Sigmoid colon (tissue), 4 donors: ENCODE data around the gene MYH4.

Experiments
- EP300 ChIP-seq, 4 donors: sonication (generic); formaldehyde crosslinking; IDR thresholded peaks; one replicate each; pipeline ENCODE4 v1.6.1; 2017; ENCODE audit warnings: antibody characterized with exemption in 4 of 4
- POLR2A ChIP-seq, 2 donors: fragments of 450-650 bp; IDR thresholded peaks; one replicate each; pipeline ENCODE4 v1.6.1; 2016; ENCODE audit warnings: antibody characterized with exemption in 2 of 2, mild to moderate bottlenecking in 2 of 2, moderate library complexity in 2 of 2
- POLR2AphosphoS5 ChIP-seq, 4 donors: sonication (generic); formaldehyde crosslinking; IDR thresholded peaks; one replicate each; pipeline ENCODE4 v1.6.1; 2017; ENCODE audit warnings: antibody characterized with exemption in 4 of 4
- TF ChIP-seq, protein P1 (sequence below), 4 experiments: fragments of 450-650 bp in 3 of 4; fragments of 200-600 bp in 1 of 4; IDR thresholded peaks; one replicate each; pipeline ENCODE4 v1.5.1; 2016 to 2019; ENCODE audit warnings: antibody characterized with exemption in 4 of 4, mild to moderate bottlenecking in 3 of 4, moderate library complexity in 2 of 4

DNA sequence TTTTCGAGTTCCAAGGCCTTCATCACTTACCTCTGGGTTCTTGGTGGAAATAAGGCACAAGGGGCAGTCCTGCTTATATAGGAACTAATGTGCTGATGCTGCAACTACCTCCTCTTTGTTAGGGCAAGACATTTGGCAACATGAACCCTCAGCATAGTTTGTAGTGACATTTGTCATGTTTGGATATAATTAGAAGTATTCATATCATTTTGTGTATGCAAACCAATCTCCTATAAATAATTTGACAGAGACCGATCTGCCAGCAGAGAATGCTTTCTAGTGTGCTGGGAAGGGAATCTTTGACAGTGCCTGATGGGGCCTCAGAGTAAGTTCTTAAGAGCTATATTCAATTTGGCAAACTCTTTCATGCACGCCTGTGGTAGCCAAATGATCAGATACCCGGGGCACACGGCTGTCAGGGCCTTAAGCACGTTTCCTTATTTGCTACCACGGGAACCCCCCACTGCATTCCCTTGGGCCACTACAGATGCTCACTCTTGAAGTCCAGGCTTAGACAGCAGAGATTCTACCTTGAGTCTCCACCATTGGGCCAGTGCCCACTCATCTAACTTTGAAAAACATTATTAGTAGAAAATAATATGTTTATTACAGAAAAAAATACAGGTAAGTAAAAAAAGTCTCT is 47.3 kb downstream of the MYH4 start, which contains the start of gene MYH8:
- no peak for TF ChIP-seq POLR2A (IDR thresholded peaks at IDR 0.05)
- TF ChIP-seq, protein P1, sequence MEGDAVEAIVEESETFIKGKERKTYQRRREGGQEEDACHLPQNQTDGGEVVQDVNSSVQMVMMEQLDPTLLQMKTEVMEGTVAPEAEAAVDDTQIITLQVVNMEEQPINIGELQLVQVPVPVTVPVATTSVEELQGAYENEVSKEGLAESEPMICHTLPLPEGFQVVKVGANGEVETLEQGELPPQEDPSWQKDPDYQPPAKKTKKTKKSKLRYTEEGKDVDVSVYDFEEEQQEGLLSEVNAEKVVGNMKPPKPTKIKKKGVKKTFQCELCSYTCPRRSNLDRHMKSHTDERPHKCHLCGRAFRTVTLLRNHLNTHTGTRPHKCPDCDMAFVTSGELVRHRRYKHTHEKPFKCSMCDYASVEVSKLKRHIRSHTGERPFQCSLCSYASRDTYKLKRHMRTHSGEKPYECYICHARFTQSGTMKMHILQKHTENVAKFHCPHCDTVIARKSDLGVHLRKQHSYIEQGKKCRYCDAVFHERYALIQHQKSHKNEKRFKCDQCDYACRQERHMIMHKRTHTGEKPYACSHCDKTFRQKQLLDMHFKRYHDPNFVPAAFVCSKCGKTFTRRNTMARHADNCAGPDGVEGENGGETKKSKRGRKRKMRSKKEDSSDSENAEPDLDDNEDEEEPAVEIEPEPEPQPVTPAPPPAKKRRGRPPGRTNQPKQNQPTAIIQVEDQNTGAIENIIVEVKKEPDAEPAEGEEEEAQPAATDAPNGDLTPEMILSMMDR (IDR thresholded peaks at IDR 0.05), result no peak
- no peak for TF ChIP-seq EP300 (IDR thresholded peaks at IDR 0.05)
- TF ChIP-seq POLR2AphosphoS5 (IDR thresholded peaks at IDR 0.05), result no peak
